ENCODE measurements around the gene HELT.

HELT gene

GRCh38 chr4:185016101-185016940 is 2.0 kb upstream of the HELT start:
- in situ Hi-C loops (cut with HindIII; ENCODE audit: low sequenced_read_pairs) = no loop called here
- H3K4me3 ChIP-seq (ENCODE audit: low read depth, low read length) = no peak overlapping the region
- no peak for DNase-seq (ENCODE audit: low read depth, low spot score)
- TF ChIP-seq CTCF (IDR thresholded peaks at IDR 0.05; ENCODE audit: low read depth, low read length) = no peak

GRCh38 chr4:185016946-185017758 is 1.1 kb upstream of the HELT start:
- in situ Hi-C loops (cut with HindIII; ENCODE audit: low sequenced_read_pairs) = no loop called here
- no peak overlapping the region for H3K4me3 ChIP-seq (ENCODE audit: low read depth, low read length)
- peak; percentile 33 for DNase-seq (ENCODE audit: low read depth, low spot score)
- TF ChIP-seq CTCF (IDR thresholded peaks at IDR 0.05; ENCODE audit: low read depth, low read length) = no peak

- in situ Hi-C loops (cut with HindIII; ENCODE audit: low sequenced_read_pairs) = no loop called here
- TF ChIP-seq CTCF (IDR thresholded peaks at IDR 0.05; ENCODE audit: low read depth, low read length) = no peak
- no peak overlapping the region for H3K4me3 ChIP-seq (ENCODE audit: low read depth, low read length)
- no peak for DNase-seq (ENCODE audit: low read depth, low spot score)
These were observed 655 bp downstream of the HELT start for GRCh38 chr4:185018834-185019455.

- in situ Hi-C loops (cut with HindIII; ENCODE audit: low sequenced_read_pairs) = no loop called here
- no peak overlapping the region for H3K4me3 ChIP-seq (ENCODE audit: low read depth, low read length)
- no peak for TF ChIP-seq CTCF (IDR thresholded peaks at IDR 0.05; ENCODE audit: low read depth, low read length)
- no peak for DNase-seq (ENCODE audit: low read depth, low spot score)
These were observed 1.4 kb downstream of the HELT start for GRCh38 chr4:185019456-185020292.

GRCh38 chr4:185020293-185020808 is 2.1 kb downstream of the HELT start:
- in situ Hi-C loops (cut with HindIII; ENCODE audit: low sequenced_read_pairs) = no loop called here

More at GRCh38 chr4:185020293-185020808, 2.1 kb downstream of the HELT start:
- no peak for TF ChIP-seq CTCF (IDR thresholded peaks at IDR 0.05; ENCODE audit: low read depth, low read length)
- DNase-seq (ENCODE audit: low read depth, low spot score) = peak; percentile 27
- H3K4me3 ChIP-seq (ENCODE audit: low read depth, low read length) = no peak overlapping the region

All from astrocyte of the spinal cord (primary cell).